IPS-18a (cell line): Measurements from ENCODE around the gene PRKG1.
"Not testable (repeated sequence)": the region's sequence is repeated elsewhere in the genome, so short reads cannot be mapped to it uniquely, and the experiment has no call there.

ENCODE experiments used
- H3K27ac ChIP-seq: one replicate; pipeline ENCODE4 v1.5.1; 2013; ENCODE audit warnings: low read length
- H3K27me3 ChIP-seq: one replicate; pipeline ENCODE4 v1.6.1; 2013; ENCODE audit warnings: mild to moderate bottlenecking, low read length; ENCODE audit not compliant: control insufficient read depth, insufficient read depth
- H3K36me3 ChIP-seq: one replicate; pipeline ENCODE4 v1.6.1; 2013; ENCODE audit warnings: low read depth, low read length; ENCODE audit not compliant: control insufficient read depth
- H3K4me1 ChIP-seq: one replicate; pipeline ENCODE4 v1.6.1; 2013; ENCODE audit warnings: low read depth, low read length; ENCODE audit not compliant: control insufficient read depth
- H3K4me3 ChIP-seq: one replicate; pipeline ENCODE4 v1.5.1; 2013; ENCODE audit warnings: low read length
- H3K9ac ChIP-seq: one replicate; pipeline ENCODE4 v1.6.1; 2013; ENCODE audit warnings: mild to moderate bottlenecking, low read length, moderate library complexity
- H3K9me3 ChIP-seq: one replicate; pipeline ENCODE4 v1.6.1; 2013; ENCODE audit warnings: low read depth, low read length; ENCODE audit not compliant: control insufficient read depth

PRKG1 gene

DNA sequence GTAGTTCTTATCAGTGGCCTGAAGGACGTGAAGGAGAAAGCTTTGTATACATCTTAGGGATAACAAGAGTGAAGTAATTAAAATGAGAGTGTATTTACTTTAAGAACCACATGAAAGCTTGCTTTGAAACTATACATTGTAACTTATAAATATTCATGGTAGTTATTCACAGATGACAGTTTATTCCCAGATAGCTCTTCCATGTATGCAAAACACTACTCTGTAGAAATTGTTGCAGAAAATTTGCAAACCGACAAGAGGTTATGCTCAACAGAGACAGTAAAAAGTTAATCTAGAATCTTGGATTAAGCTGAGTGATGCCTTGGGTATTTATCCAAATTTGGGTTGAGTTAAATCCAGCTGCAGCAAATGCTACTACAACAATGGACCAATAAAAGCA lies 301.5 kb downstream of the PRKG1 start:
- Histone ChIP-seq H3K27me3 (no peaks in the 10 kb centered on the region), H3K4me3 (no peak overlapping the region), H3K9ac (no peak overlapping the region), H3K4me1 (peaks cover 8% of the 10 kb centered on the region), H3K36me3 (no peaks in the 10 kb centered on the region), H3K9me3 (no peaks in the 10 kb centered on the region), H3K27ac (no peak overlapping the region)

- Histone ChIP-seq H3K27ac (no peak overlapping the region), H3K9me3 (no peaks in the 10 kb centered on the region), H3K9ac (no peak overlapping the region), H3K4me3 (no peak overlapping the region), H3K36me3 (no peaks in the 10 kb centered on the region), H3K27me3 (no peaks in the 10 kb centered on the region), H3K4me1 (peaks cover 5% of the 10 kb centered on the region)
Observed at GRCh38 chr10:51377070-51377931, 303.0 kb downstream of the PRKG1 start.

DNA sequence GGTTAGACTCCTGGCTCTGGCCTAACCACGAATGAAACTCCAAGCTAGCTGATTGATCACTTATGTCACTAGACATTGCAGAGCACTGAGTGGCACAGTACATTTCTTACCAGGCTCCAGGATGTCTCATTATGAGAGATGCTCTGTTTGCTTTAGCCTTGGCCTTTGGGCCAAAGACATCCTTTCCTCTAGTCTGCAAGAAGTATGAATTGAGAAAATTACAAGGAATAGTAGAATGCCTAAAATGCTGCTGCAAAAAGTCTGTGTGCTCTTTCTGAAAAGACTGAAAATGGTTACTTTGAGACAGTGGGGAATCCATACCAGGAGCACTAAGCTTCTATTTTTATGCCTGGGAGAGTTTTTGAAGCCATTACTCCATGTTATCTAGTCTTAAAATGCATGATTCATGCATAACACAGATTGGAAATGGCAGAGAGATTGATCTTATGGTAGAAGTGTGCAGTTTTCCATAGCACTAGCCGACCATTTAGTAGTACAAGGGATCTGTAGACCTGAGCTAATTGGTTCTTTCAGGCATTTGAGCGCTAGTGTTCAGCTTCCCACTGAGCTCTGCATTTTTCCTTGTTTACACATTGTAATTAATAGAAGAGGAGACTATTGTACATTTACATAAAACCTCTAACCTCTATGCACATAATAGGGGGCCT lies 303.8 kb downstream of the PRKG1 start:
- H3K27ac ChIP-seq: no peak overlapping the region

DNA sequence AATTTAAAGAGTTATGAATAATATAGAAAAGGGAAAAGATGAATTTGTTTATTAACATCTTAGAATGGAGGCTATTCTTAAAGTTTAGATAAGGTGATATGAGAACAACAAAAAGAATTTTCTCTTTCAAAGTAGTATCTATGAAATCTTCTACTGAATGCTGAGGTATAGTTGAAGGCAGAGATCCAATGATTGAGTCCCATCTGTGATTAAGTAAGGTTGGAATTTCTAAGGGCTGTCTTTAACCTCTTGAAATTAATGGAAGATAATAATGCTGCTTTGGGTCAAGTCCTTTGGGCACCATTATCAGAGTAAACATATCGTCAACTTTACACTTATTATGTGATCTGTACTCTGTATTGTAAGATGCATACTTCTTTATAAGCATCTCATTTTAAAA lies 307.9 kb downstream of the PRKG1 start:
- H3K4me3 ChIP-seq: no peak overlapping the region
- H3K27me3 ChIP-seq: no peaks in the 10 kb centered on the region
- no peaks in the 10 kb centered on the region for H3K36me3 ChIP-seq
- H3K27ac ChIP-seq: no peak overlapping the region
- H3K9me3 ChIP-seq: no peaks in the 10 kb centered on the region
- H3K9ac ChIP-seq: no peak overlapping the region
- peaks cover 5% of the 10 kb centered on the region for H3K4me1 ChIP-seq

More for the DNA sequence above, 303.8 kb downstream of the PRKG1 start:
- Histone ChIP-seq H3K27me3 (no peaks in the 10 kb centered on the region), H3K4me3 (no peak overlapping the region), H3K9ac (no peak overlapping the region), H3K9me3 (no peaks in the 10 kb centered on the region), H3K36me3 (no peaks in the 10 kb centered on the region), H3K4me1 (peaks cover 5% of the 10 kb centered on the region)

DNA sequence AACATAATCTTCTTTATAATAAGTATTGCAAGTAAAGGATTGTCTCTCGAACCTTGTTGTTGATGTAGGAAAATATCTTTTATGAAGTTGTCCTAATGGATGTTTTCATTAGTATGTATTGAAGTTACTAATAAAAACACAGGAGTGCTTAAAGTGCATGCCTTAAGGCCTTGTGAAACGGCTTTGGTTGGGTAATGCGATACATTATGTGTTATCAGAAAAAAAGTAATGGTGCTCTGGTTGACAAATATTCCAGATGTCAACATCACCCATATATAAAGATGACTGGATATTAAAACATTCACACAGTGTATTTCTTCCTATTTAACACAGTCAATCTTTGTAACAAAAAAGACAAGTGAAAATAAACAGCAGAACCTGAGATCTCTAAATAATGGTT lies 310.7 kb downstream of the PRKG1 start:
- Histone ChIP-seq H3K4me1 (no peaks in the 10 kb centered on the region), H3K27ac (no peak overlapping the region), H3K4me3 (no peak overlapping the region), H3K9ac (no peak overlapping the region), H3K36me3 (no peaks in the 10 kb centered on the region), H3K9me3 (no peaks in the 10 kb centered on the region), H3K27me3 (no peaks in the 10 kb centered on the region)

GRCh38 chr10:51386248-51386885 lies 312.1 kb downstream of the PRKG1 start:
- Histone ChIP-seq H3K36me3 (no peaks in the 10 kb centered on the region), H3K27ac (no peak overlapping the region), H3K4me1 (no peaks in the 10 kb centered on the region)

GRCh38 chr10:51389415-51390321 lies 315.4 kb downstream of the PRKG1 start:
- Histone ChIP-seq H3K4me1 (no peaks in the 10 kb centered on the region), H3K27ac (no peak overlapping the region), H3K9me3 (no peaks in the 10 kb centered on the region), H3K4me3 (no peak overlapping the region), H3K36me3 (no peaks in the 10 kb centered on the region), H3K27me3 (no peaks in the 10 kb centered on the region), H3K9ac (no peak overlapping the region)

More at GRCh38 chr10:51386248-51386885, 312.1 kb downstream of the PRKG1 start:
- Histone ChIP-seq H3K4me3 (no peak overlapping the region), H3K27me3 (no peaks in the 10 kb centered on the region), H3K9ac (no peak overlapping the region), H3K9me3 (no peaks in the 10 kb centered on the region)

DNA sequence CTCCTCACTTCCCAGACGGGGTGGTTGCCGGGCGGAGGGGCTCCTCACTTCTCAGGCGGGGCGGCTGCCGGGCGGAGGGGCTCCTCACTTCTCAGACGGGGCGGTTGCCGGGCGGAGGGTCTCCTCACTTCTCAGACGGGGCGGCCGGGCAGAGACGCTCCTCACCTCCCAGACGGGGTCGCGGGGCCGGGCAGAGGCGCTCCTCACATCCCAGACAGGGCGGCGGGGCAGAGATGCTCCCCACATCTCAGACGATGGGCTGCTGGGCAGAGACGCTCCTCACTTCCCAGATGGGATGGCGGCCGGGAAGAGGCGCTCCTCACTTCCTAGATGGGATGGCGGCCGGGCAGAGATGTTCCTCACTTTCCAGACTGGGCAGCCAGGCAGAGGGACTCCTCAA lies 318.7 kb downstream of the PRKG1 start:
- H3K27ac ChIP-seq, H3K4me1 ChIP-seq, H3K9ac ChIP-seq, H3K27me3 ChIP-seq, H3K4me3 ChIP-seq, H3K9me3 ChIP-seq, H3K36me3 ChIP-seq: not testable (repeated sequence)

DNA sequence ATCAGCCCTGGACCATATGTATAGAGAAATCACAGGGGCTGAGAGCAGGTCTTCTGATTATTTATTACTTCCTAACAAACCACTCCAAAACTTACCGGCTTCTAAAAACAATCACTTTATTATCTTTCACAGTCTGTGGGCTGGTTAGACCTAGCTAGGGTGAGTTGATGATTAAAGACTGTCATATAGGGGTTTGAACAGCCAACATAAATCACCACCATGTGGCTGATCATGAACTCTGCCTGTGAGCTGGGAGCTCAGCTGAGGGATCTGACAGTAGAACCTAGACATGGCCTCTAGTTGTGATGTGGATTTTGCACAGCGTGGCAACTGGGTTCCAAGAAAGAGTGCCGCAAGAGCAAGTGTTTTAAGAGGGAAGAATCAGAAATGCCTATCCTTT lies 319.8 kb downstream of the PRKG1 start:
- Histone ChIP-seq H3K9ac (no peak overlapping the region), H3K4me3 (no peak overlapping the region), H3K27me3 (no peaks in the 10 kb centered on the region), H3K36me3 (no peaks in the 10 kb centered on the region), H3K9me3 (no peaks in the 10 kb centered on the region), H3K4me1 (no peaks in the 10 kb centered on the region), H3K27ac (no peak overlapping the region)

GRCh38 chr10:51397244-51397643 lies 323.0 kb downstream of the PRKG1 start:
- H3K27me3 ChIP-seq: no peaks in the 10 kb centered on the region
- H3K27ac ChIP-seq: no peak overlapping the region
- H3K36me3 ChIP-seq: no peaks in the 10 kb centered on the region
- no peak overlapping the region for H3K4me3 ChIP-seq
- peaks cover 5% of the 10 kb centered on the region for H3K4me1 ChIP-seq
- H3K9ac ChIP-seq: no peak overlapping the region
- H3K9me3 ChIP-seq: no peaks in the 10 kb centered on the region

DNA sequence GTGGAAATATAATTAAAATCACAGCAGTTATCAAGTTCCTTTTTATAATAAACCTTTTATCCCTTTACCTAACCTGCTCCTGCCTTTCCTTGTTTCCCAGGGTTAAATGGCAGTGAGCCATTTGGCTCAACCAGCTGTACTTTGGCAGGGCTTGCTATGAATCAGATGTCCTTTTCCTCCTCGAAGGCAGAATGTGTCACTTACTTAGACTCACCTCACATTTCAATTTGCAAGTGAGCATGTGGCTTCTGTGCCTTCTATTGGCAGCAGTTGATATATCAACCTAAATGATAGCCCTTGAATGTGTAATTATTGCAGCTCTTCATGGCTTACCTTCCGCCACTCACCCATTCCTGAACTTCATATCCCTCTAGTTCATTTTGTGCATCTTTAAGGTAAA lies 323.4 kb downstream of the PRKG1 start:
- Histone ChIP-seq H3K9me3 (no peaks in the 10 kb centered on the region), H3K4me3 (no peak overlapping the region), H3K36me3 (no peaks in the 10 kb centered on the region), H3K9ac (no peak overlapping the region), H3K27ac (no peak overlapping the region), H3K4me1 (peaks cover 5% of the 10 kb centered on the region), H3K27me3 (no peaks in the 10 kb centered on the region)
